Uterus (tissue), 4 donors: ENCODE measurements around the gene TAPBP. TPM values are rescaled to one million over a fixed set of nuclear protein-coding genes. Genes with fewer than 3 reads are reported as not detected.
A peak's percentile ranks its signal among the peaks of the same experiment; 100 is the strongest.

ENCODE experiments used
- DNase-seq, 2 donors: peaks; one replicate each; pipeline ENCODE4 v3.0.0-alpha.2; 2019 to 2020
- H3K27ac ChIP-seq, 2 donors: fragments of 200-600 bp; sonication (generic); 1 replicate in 1 of 2; 2 replicates in 1 of 2; pipeline ENCODE4 v1.5.1; 2016 to 2018
- H3K27me3 ChIP-seq, 2 donors: fragments of 200-600 bp; sonication (generic); one replicate each; pipeline ENCODE4 v1.5.1; 2018 to 2019; ENCODE audit warnings: control low read depth in 1 of 2
- H3K36me3 ChIP-seq, 2 donors: fragments of 200-600 bp; sonication (generic); one replicate each; pipeline ENCODE4 v1.5.1; 2019; ENCODE audit warnings: control low read depth in 1 of 2
- H3K4me1 ChIP-seq, 2 donors: fragments of 200-600 bp; sonication (generic); one replicate each; pipeline ENCODE4 v1.5.1; 2018 to 2019; ENCODE audit warnings: control low read depth in 1 of 2
- H3K4me3 ChIP-seq, 2 donors: fragments of 200-600 bp; sonication (generic); 1 replicate in 1 of 2; 2 replicates in 1 of 2; pipeline ENCODE4 v1.5.1; 2018 to 2019; ENCODE audit warnings: mild to moderate bottlenecking in 1 of 2
- H3K9me3 ChIP-seq, 2 donors: fragments of 200-600 bp; sonication (generic); one replicate each; pipeline ENCODE4 v1.5.1; 2019; ENCODE audit warnings: control low read depth in 1 of 2
- POLR2A ChIP-seq, 2 donors: fragments of 450-650 bp; IDR thresholded peaks; one replicate each; pipeline ENCODE4 v1.6.1; 2016; ENCODE audit warnings: antibody characterized with exemption in 2 of 2, mild to moderate bottlenecking in 1 of 2, moderate library complexity in 1 of 2
- intact Hi-C: fragments of 100-400 bp; cut with DNase I; formaldehyde crosslinking; loops from one replicate; pipeline ENCODE4 v1.15.1; 2023; ENCODE audit warnings: low total_unique reads
- total RNA-seq, 4 donors: library from RNA; depleted of rRNA in 3 of 4; stranded (reverse); fragments of >200 nt in 3 of 4; gene quantifications; one replicate each; pipeline versions ENCODE4 v1.1.0 to v1.2.4, GENCODE V29; 2014 to 2023
- TF ChIP-seq, protein P1 (sequence below), 4 experiments: fragments of 200-600 bp in 2 of 4; fragments of 450-650 bp in 2 of 4; sonication (generic) in 2 of 4; IDR thresholded peaks; one replicate each; pipeline ENCODE4 v1.5.1; 2016 to 2019; ENCODE audit warnings: antibody characterized with exemption in 4 of 4, mild to moderate bottlenecking in 2 of 4, moderate library complexity in 1 of 4
- donor health status: DM: yes; HTN: yes; CAD: no.

Gene TAPBP
- total RNA-seq, 4 donors from 2014 or later: 17.6 to 83.9 (median 41.4) TPM

DNA sequence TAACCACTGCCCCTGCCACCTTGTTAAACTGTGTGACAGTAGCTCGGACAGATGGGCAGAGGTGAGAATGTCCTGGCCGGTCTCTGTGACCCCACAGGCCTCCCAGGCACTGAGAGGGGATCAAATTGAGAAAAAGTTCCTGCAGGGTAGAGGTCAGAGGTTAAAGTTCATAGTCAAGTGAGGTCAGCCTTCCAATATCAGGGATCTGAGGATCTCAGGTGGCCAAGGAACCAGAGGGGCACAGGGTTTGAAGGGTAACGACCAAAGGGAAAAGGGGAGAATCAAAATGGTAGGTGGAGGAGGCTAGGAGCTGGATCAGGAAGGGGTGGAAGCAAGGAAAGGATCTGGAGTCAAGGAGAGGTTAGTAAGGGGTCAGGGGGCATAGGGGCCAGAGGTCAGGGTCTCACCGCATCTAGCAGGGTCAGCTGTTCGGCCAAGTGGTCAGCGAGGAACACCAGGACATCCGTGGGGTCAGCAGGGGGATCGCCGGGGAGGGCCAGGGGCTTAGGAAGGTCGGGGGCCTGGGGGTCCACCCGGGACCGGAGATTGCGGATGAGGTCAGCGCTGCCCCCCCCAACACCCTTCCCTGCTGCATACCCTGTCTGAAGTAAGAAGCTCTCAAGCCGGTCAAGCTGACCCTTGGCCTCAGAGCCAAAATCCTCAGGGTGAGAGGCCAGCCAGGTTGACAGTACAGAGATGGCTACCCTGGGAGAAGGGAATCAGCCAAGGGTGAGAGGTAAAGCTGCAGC is 18.1 kb downstream of the TAPBP start:
- no peaks in the 10 kb centered on the region for H3K9me3 ChIP-seq
- DNase-seq: no peak
- intact Hi-C loops: loop anchor here (10.0 kb wide), 2 partner anchors 91 to 129 kb away; partner anchors contain the start of genes HSD17B8, RING1, RXRB and SLC39A7
- H3K4me3 ChIP-seq: no peak overlapping the region
- TF ChIP-seq, protein P1, sequence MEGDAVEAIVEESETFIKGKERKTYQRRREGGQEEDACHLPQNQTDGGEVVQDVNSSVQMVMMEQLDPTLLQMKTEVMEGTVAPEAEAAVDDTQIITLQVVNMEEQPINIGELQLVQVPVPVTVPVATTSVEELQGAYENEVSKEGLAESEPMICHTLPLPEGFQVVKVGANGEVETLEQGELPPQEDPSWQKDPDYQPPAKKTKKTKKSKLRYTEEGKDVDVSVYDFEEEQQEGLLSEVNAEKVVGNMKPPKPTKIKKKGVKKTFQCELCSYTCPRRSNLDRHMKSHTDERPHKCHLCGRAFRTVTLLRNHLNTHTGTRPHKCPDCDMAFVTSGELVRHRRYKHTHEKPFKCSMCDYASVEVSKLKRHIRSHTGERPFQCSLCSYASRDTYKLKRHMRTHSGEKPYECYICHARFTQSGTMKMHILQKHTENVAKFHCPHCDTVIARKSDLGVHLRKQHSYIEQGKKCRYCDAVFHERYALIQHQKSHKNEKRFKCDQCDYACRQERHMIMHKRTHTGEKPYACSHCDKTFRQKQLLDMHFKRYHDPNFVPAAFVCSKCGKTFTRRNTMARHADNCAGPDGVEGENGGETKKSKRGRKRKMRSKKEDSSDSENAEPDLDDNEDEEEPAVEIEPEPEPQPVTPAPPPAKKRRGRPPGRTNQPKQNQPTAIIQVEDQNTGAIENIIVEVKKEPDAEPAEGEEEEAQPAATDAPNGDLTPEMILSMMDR (IDR thresholded peaks at IDR 0.05): no peak
- no peak for TF ChIP-seq POLR2A (IDR thresholded peaks at IDR 0.05)
- no peak overlapping the region for H3K27ac ChIP-seq
- H3K4me1 ChIP-seq: peaks cover 0 to 7% of the 10 kb centered on the region in 2 donors
- H3K36me3 ChIP-seq: no peaks in the 10 kb centered on the region
- H3K27me3 ChIP-seq: no peaks in the 10 kb centered on the region

DNA sequence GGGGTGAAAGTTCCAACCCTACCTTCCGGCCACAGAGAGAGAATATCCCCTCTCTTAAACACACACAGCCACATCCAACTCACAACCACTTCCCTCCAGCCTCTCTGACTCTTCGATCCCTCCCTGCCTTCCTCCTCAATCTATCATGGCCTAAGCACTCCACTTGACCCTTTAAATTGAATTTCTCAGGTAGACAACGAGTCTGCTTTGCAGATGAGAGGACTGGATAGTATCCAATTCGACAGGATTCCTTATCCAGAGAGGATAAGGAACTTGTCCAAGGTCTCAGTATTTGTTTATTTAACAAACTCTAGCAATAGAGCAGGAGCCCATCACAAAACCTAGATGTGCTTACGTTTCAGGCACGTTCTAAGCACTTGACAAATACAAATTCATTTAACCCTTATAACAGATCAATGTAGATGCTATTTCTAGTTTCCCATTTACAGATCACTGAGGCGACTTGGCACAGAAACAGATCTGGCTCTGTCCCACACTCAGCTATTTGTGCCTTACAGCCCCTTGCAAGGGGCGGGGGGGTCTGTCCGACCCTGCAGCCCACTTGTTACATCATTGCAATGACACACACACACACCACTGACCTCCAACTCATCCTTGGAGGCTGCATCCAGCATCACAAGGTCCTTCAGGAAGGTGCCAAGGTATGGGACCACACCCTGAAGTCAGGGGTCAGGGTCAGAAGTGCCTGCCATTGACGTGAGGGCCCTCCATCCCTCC is 19.6 kb downstream of the TAPBP start:
- H3K36me3 ChIP-seq: no peaks in the 10 kb centered on the region
- no peak overlapping the region for H3K4me3 ChIP-seq
- DNase-seq: no peak

DNA sequence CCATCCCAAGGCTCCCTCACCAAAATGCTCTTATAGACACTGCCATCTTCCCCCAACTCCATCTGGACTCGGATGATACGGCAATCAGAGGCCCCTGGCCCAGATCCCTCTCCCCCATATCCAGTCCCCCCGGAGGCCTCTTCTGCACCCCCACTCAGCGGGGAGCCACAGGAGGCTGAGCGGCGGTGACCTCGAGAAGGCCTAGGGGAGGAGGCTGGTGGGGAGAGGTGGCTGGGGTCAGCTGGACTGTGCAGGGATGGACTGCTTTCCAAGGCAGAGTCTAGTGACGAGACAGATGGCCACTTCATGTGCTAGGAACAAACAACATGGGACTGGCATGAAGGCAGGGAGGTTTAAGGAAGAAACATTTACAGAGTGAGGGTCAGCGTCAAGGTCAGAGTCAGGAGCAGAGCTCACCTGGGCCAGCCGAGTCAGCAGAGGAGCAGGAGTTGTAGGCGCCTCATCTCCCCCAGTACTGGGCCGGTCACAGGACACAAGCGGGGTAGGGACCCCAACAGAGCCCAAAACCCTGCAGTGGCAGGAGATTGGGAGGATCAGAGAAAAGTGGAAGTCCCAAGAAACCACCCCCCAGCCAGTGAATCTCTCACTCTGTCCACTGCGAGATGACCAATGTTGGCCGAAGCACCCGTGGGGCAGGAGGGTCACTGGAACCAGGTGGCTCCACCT is 20.7 kb downstream of the TAPBP start:
- intact Hi-C loops: loop anchor here (10.0 kb wide), 2 partner anchors 88 to 132 kb away; partner anchors contain the start of genes HSD17B8, RING1, RXRB and SLC39A7
- no peak for DNase-seq
- no peaks in the 10 kb centered on the region for H3K27me3 ChIP-seq
- H3K4me1 ChIP-seq: peaks cover 9 to 23% of the 10 kb centered on the region in 2 donors
- no peaks in the 10 kb centered on the region for H3K9me3 ChIP-seq
- H3K4me3 ChIP-seq: no peak overlapping the region
- TF ChIP-seq, protein P1 (IDR thresholded peaks at IDR 0.05): no peak
- TF ChIP-seq POLR2A (IDR thresholded peaks at IDR 0.05): no peak
- no peaks in the 10 kb centered on the region for H3K36me3 ChIP-seq
- H3K27ac ChIP-seq: no peak overlapping the region

More for the DNA sequence above, 19.6 kb downstream of the TAPBP start:
- Histone ChIP-seq H3K4me1 (peaks cover 5 to 17% of the 10 kb centered on the region in 2 donors), H3K27me3 (no peaks in the 10 kb centered on the region), H3K9me3 (no peaks in the 10 kb centered on the region), H3K27ac (no peak overlapping the region)
- TF ChIP-seq, protein P1 (IDR thresholded peaks at IDR 0.05): no peak
- no peak for TF ChIP-seq POLR2A (IDR thresholded peaks at IDR 0.05)
- intact Hi-C loops: loop anchor here (10.0 kb wide), 2 partner anchors 89 to 131 kb away; partner anchors contain the start of genes HSD17B8, RING1, RXRB and SLC39A7

DNA sequence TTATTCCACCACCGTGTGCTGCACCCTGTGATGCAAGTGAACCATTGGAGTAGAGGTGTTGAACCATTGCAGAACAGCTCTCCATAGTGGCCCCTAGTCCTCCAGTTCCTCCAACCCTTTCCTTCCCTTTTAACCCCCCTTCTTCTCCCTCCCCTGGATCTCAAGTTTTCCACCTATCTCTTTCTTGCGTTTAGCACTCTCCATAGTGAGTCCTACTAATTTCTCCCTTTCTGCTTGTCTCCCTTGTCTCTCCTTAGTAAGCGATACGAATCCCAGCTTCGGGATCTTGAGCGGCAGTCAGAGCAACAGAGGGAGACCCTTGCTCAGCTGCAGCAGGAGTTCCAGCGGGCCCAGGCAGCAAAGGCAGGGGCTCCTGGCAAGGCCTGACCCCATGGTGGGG is 23.4 kb downstream of the TAPBP start:
- Histone ChIP-seq H3K4me1 (peaks cover 9 to 20% of the 10 kb centered on the region in 2 donors), H3K36me3 (no peaks in the 10 kb centered on the region), H3K27ac (no peak overlapping the region), H3K9me3 (no peaks in the 10 kb centered on the region), H3K4me3 (peak overlapping the region in 1 of 2 donors; percentile 80), H3K27me3 (no peaks in the 10 kb centered on the region)
- no peak for TF ChIP-seq POLR2A (IDR thresholded peaks at IDR 0.05)
- TF ChIP-seq, protein P1 (IDR thresholded peaks at IDR 0.05): no peak
- no peak for DNase-seq
- intact Hi-C loops: loop anchor here (10.0 kb wide), 2 partner anchors 86 to 134 kb away; partner anchors contain the start of genes HSD17B8, RING1, RXRB and SLC39A7
